Ishikawa (cell line): Measurements from ENCODE around the gene FOXF1.

ENCODE experiments used
- CEBPB ChIP-seq: IDR thresholded peaks from 2 replicates; pipeline ENCODE4 v1.6.1; 2012
- EP300 ChIP-seq: IDR thresholded peaks from 2 replicates; pipeline ENCODE4 v1.6.1; 2012; ENCODE audit warnings: borderline replicate concordance
- MAX ChIP-seq: IDR thresholded peaks from 2 replicates; pipeline ENCODE4 v1.6.1; 2012
- RAD21 ChIP-seq: IDR thresholded peaks from 2 replicates; pipeline ENCODE4 v1.6.1; 2012; ENCODE audit warnings: low read depth
- TAF1 ChIP-seq: IDR thresholded peaks from 2 replicates; pipeline ENCODE4 v1.6.1; 2012; ENCODE audit warnings: low read depth, mild to moderate bottlenecking
- TCF12 ChIP-seq: IDR thresholded peaks from 2 replicates; pipeline ENCODE4 v1.6.1; 2012; ENCODE audit warnings: low read depth
- TEAD4 ChIP-seq: IDR thresholded peaks from 2 replicates; pipeline ENCODE4 v1.6.1; 2012
- ZBTB7A ChIP-seq: IDR thresholded peaks from 2 replicates; pipeline ENCODE4 v1.6.1; 2012; ENCODE audit warnings: low read depth
- TF ChIP-seq, protein P1 (sequence below): IDR thresholded peaks from 2 replicates; pipeline ENCODE4 v1.6.1; 2012; ENCODE audit warnings: low read depth, mild to moderate bottlenecking

DNA sequence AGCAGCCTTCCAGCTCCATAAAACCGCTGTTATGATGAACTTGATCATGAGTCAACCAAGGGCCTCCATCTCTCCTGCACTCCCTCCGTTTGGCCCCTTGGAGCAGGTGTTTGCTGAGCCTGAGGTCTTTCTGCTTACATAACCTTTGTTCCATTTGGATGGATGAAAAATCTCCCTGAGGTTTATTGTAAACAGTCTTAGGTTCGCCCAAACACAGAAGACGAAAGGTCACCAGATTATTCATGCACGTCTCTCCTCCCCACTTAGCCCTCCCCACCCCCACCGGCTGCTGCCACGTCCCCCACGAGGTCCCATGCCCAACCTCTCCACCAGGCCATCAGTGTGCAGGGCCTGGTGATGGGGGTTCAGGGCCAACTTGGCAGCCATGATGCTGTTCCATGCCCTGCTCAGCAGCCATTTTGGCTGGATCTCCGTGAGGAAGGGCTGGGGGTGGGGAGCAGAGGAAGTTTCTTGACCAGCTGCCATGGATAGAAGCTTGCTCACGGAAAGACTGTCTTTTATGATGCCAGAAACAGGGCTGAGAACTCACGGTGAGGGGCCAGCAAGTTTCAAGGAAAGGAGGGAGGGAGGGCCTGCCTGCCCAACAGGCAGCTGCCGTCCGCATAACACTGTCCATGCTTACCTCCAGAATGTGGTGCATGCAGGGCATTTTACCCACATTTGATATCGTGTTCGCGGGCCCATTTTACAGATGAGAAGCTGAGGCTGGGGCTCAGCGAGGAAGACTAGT, 47.8 kb upstream of the FOXF1 start:
- TF ChIP-seq, protein P1, sequence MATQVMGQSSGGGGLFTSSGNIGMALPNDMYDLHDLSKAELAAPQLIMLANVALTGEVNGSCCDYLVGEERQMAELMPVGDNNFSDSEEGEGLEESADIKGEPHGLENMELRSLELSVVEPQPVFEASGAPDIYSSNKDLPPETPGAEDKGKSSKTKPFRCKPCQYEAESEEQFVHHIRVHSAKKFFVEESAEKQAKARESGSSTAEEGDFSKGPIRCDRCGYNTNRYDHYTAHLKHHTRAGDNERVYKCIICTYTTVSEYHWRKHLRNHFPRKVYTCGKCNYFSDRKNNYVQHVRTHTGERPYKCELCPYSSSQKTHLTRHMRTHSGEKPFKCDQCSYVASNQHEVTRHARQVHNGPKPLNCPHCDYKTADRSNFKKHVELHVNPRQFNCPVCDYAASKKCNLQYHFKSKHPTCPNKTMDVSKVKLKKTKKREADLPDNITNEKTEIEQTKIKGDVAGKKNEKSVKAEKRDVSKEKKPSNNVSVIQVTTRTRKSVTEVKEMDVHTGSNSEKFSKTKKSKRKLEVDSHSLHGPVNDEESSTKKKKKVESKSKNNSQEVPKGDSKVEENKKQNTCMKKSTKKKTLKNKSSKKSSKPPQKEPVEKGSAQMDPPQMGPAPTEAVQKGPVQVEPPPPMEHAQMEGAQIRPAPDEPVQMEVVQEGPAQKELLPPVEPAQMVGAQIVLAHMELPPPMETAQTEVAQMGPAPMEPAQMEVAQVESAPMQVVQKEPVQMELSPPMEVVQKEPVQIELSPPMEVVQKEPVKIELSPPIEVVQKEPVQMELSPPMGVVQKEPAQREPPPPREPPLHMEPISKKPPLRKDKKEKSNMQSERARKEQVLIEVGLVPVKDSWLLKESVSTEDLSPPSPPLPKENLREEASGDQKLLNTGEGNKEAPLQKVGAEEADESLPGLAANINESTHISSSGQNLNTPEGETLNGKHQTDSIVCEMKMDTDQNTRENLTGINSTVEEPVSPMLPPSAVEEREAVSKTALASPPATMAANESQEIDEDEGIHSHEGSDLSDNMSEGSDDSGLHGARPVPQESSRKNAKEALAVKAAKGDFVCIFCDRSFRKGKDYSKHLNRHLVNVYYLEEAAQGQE = no peak
- TF ChIP-seq TAF1 (no peak), MAX (no peak), TEAD4 (no peak), EP300 (no peak), ZBTB7A (no peak), TCF12 (no peak), CEBPB (no peak), RAD21 (no peak)
